GM23338 (cell line): ENCODE results near the gene PIGU.

Experiments used
- CREB1 ChIP-seq: fragments of 250-450 bp; sonication (Bioruptor Pico); IDR thresholded peaks from 2 replicates; pipeline ENCODE4 v1.5.0; 2020; ENCODE audit warnings: low read depth, mild to moderate bottlenecking, moderate library complexity
- CTCF ChIP-seq, 2 experiments: fragments of 200-600 bp in 1 of 2; sonication (generic) in 1 of 2; conservative IDR thresholded peaks; 2 replicates each; pipeline versions ENCODE4 v1.5.1 to v1.6.1; 2016 to 2017; ENCODE audit warnings: antibody characterized with exemption in 2 of 2, low read depth in 2 of 2, mild to moderate bottlenecking in 2 of 2, moderate library complexity in 1 of 2
- EZH2 ChIP-seq: fragments of 200-600 bp; sonication (generic); IDR thresholded peaks from one replicate; pipeline ENCODE4 v1.8.0; 2017; ENCODE audit warnings: antibody characterized with exemption, mild to moderate bottlenecking, low read depth; ENCODE audit not compliant: unreplicated experiment
- EZH2phosphoT487 ChIP-seq: fragments of 200-600 bp; sonication (generic); IDR thresholded peaks from one replicate; pipeline ENCODE4 v1.8.1; 2018; ENCODE audit warnings: antibody characterized with exemption; ENCODE audit not compliant: unreplicated experiment
- JUNB ChIP-seq: IDR thresholded peaks from one replicate; pipeline ENCODE4 v1.6.1; 2016; ENCODE audit warnings: antibody characterized with exemption; ENCODE audit not compliant: unreplicated experiment
- POLR2AphosphoS5 ChIP-seq: IDR thresholded peaks from 2 replicates; pipeline ENCODE4 v1.6.1; 2016; ENCODE audit warnings: antibody characterized with exemption, low read depth
- ZNF331 ChIP-seq: fragments of 250-450 bp; sonication (Bioruptor Pico); IDR thresholded peaks from 2 replicates; pipeline ENCODE4 v1.5.0; 2020; ENCODE audit warnings: low read depth, mild to moderate bottlenecking, moderate library complexity
- ZNF462 ChIP-seq: fragments of 250-450 bp; sonication (Bioruptor Pico); IDR thresholded peaks from 2 replicates; pipeline ENCODE4 v1.5.0; 2020; ENCODE audit warnings: mild to moderate bottlenecking, moderate library complexity
- TF ChIP-seq, protein P1 (sequence below): IDR thresholded peaks from one replicate; pipeline ENCODE4 v1.6.1; 2018; ENCODE audit warnings: antibody characterized with exemption; ENCODE audit not compliant: unreplicated experiment
- TF ChIP-seq, protein P2 (sequence below): IDR thresholded peaks from 2 replicates; pipeline ENCODE4 v1.6.1; 2016; ENCODE audit warnings: antibody characterized with exemption

- TF ChIP-seq CTCF (conservative IDR thresholded peaks at IDR 0.05; ENCODE audit: low read depth in 2 of 2) (no peak), POLR2AphosphoS5 (no peak), EZH2 (no peak), EZH2phosphoT487 (no peak), ZNF331 (no peak), JUNB (no peak), ZNF462 (CRISPR knock-in tag) (no peak), CREB1 (CRISPR knock-in tag) (no peak)
- TF ChIP-seq, protein P1, sequence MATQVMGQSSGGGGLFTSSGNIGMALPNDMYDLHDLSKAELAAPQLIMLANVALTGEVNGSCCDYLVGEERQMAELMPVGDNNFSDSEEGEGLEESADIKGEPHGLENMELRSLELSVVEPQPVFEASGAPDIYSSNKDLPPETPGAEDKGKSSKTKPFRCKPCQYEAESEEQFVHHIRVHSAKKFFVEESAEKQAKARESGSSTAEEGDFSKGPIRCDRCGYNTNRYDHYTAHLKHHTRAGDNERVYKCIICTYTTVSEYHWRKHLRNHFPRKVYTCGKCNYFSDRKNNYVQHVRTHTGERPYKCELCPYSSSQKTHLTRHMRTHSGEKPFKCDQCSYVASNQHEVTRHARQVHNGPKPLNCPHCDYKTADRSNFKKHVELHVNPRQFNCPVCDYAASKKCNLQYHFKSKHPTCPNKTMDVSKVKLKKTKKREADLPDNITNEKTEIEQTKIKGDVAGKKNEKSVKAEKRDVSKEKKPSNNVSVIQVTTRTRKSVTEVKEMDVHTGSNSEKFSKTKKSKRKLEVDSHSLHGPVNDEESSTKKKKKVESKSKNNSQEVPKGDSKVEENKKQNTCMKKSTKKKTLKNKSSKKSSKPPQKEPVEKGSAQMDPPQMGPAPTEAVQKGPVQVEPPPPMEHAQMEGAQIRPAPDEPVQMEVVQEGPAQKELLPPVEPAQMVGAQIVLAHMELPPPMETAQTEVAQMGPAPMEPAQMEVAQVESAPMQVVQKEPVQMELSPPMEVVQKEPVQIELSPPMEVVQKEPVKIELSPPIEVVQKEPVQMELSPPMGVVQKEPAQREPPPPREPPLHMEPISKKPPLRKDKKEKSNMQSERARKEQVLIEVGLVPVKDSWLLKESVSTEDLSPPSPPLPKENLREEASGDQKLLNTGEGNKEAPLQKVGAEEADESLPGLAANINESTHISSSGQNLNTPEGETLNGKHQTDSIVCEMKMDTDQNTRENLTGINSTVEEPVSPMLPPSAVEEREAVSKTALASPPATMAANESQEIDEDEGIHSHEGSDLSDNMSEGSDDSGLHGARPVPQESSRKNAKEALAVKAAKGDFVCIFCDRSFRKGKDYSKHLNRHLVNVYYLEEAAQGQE = no peak
- TF ChIP-seq, protein P2, sequence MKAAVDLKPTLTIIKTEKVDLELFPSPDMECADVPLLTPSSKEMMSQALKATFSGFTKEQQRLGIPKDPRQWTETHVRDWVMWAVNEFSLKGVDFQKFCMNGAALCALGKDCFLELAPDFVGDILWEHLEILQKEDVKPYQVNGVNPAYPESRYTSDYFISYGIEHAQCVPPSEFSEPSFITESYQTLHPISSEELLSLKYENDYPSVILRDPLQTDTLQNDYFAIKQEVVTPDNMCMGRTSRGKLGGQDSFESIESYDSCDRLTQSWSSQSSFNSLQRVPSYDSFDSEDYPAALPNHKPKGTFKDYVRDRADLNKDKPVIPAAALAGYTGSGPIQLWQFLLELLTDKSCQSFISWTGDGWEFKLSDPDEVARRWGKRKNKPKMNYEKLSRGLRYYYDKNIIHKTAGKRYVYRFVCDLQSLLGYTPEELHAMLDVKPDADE = no peak
Observed at GRCh38 chr20:34604980-34605788, 71.7 kb downstream of the PIGU start.
